ENCODE results near the gene CALML6. TPM values are rescaled to one million over a fixed set of nuclear protein-coding genes. Genes with fewer than 3 reads are reported as not detected.

Gene CALML6
- total and polyA plus RNA-seq, 8 donors, result 0.39 to 4.4 (median 1.1) TPM

GRCh38 chr1:1915911-1916840 lies 1.1 kb downstream of the CALML6 start:
- Histone ChIP-seq H3K27ac (peak overlapping the region; percentile 85 to 94 (median 90)), H3K4me1 (peaks cover 7 to 26% (median 16%) of the 10 kb centered on the region in 3 donors), H3K27me3 (no peaks in the 10 kb centered on the region), H3K4me3 (peak overlapping the region in 2 of 4 donors; percentile 55 to 59), H3K36me3 (no peaks in the 10 kb centered on the region), H3K9me3 (no peaks in the 10 kb centered on the region)
- FAIRE-seq (no peak), ATAC-seq (peak; percentile 35 to 52 (median 42)), DNase-seq (peak; percentile 84 to 97 (median 93))
- WGBS, 2 donors, result 43% methylated on average over 22 to 23 of the region's 23 CpGs
- intact Hi-C loops (cut with DNase I), result no loop called here
- TF ChIP-seq, protein P1, sequence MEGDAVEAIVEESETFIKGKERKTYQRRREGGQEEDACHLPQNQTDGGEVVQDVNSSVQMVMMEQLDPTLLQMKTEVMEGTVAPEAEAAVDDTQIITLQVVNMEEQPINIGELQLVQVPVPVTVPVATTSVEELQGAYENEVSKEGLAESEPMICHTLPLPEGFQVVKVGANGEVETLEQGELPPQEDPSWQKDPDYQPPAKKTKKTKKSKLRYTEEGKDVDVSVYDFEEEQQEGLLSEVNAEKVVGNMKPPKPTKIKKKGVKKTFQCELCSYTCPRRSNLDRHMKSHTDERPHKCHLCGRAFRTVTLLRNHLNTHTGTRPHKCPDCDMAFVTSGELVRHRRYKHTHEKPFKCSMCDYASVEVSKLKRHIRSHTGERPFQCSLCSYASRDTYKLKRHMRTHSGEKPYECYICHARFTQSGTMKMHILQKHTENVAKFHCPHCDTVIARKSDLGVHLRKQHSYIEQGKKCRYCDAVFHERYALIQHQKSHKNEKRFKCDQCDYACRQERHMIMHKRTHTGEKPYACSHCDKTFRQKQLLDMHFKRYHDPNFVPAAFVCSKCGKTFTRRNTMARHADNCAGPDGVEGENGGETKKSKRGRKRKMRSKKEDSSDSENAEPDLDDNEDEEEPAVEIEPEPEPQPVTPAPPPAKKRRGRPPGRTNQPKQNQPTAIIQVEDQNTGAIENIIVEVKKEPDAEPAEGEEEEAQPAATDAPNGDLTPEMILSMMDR (IDR thresholded peaks at IDR 0.05), result no peak

DNA sequence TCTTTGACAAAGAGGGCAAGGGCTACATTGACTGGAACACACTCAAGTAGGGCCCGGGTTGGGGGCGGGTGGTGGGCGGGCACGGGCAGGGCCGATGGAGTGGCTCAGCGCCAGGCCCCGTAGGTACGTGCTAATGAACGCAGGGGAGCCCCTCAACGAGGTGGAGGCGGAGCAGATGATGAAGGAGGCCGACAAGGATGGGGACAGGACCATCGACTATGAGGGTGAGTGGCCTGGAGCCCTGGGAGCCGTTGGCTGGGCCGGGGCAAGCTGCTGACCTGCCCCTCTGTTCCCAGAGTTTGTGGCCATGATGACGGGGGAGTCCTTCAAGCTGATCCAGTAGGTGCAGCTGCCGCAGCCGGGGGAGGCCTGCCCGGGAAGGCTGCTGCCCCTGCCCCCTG lies 1.8 kb downstream of the CALML6 start:
- no peak for ATAC-seq
- FAIRE-seq, result no peak
- peak in 5 of 6 donors; percentile 53 to 82 (median 65) for DNase-seq
- H3K36me3 ChIP-seq, result no peaks in the 10 kb centered on the region
- H3K9me3 ChIP-seq, result no peaks in the 10 kb centered on the region
- 41 to 49% methylated on average over 17 to 19 of the region's 19 CpGs for WGBS, 2 donors
- H3K4me3 ChIP-seq, result peak overlapping the region in 3 of 4 donors; percentile 39 to 59 (median 55)
- H3K4me1 ChIP-seq, result peaks cover 7 to 26% (median 16%) of the 10 kb centered on the region in 3 donors
- intact Hi-C loops (cut with DNase I), result no loop called here
- no peaks in the 10 kb centered on the region for H3K27me3 ChIP-seq
- TF ChIP-seq, protein P1 (IDR thresholded peaks at IDR 0.05), result no peak
- peak overlapping the region; percentile 85 to 94 (median 90) for H3K27ac ChIP-seq

- intact Hi-C loops (cut with DNase I), result no loop called here
- DNase-seq, result peak; percentile 52 to 85 (median 62)
- no peak for FAIRE-seq
- 37 to 45% methylated on average over 13 to 14 of the region's 14 CpGs for WGBS, 2 donors
- TF ChIP-seq, protein P1 (IDR thresholded peaks at IDR 0.05), result no peak
- Histone ChIP-seq H3K27me3 (no peaks in the 10 kb centered on the region), H3K36me3 (no peaks in the 10 kb centered on the region), H3K9me3 (no peaks in the 10 kb centered on the region), H3K27ac (peak overlapping the region; percentile 85 to 94 (median 90)), H3K4me1 (peaks cover 7 to 26% (median 16%) of the 10 kb centered on the region in 3 donors), H3K4me3 (peak overlapping the region; percentile 36 to 59 (median 47))
- ATAC-seq, result peak in 1 of 4 donors; percentile 2
Observed at GRCh38 chr1:1917304-1917976, 2.4 kb downstream of the CALML6 start.

GRCh38 chr1:1917995-1918900 lies 3.2 kb downstream of the CALML6 start:
- Histone ChIP-seq H3K4me3 (peak overlapping the region; percentile 36 to 59 (median 47)), H3K36me3 (no peaks in the 10 kb centered on the region), H3K4me1 (peaks cover 7 to 26% (median 16%) of the 10 kb centered on the region in 3 donors), H3K27me3 (no peaks in the 10 kb centered on the region), H3K9me3 (no peaks in the 10 kb centered on the region), H3K27ac (peak overlapping the region; percentile 85 to 94 (median 90))
- no peak for FAIRE-seq
- peak; percentile 0 to 11 (median 6) for ATAC-seq
- peak in 5 of 6 donors; percentile 58 to 87 (median 69) for DNase-seq
- intact Hi-C loops (cut with DNase I), result no loop called here
- 17 to 25% methylated on average over 28 to 46 of the region's 46 CpGs for WGBS, 2 donors
- TF ChIP-seq, protein P1 (IDR thresholded peaks at IDR 0.05), result no peak
